ENCODE data around the gene IRGQ.
"Not testable (repeated sequence)": the region's sequence is repeated elsewhere in the genome, so short reads cannot be mapped to it uniquely, and the experiment has no call there.

IRGQ gene

DNA sequence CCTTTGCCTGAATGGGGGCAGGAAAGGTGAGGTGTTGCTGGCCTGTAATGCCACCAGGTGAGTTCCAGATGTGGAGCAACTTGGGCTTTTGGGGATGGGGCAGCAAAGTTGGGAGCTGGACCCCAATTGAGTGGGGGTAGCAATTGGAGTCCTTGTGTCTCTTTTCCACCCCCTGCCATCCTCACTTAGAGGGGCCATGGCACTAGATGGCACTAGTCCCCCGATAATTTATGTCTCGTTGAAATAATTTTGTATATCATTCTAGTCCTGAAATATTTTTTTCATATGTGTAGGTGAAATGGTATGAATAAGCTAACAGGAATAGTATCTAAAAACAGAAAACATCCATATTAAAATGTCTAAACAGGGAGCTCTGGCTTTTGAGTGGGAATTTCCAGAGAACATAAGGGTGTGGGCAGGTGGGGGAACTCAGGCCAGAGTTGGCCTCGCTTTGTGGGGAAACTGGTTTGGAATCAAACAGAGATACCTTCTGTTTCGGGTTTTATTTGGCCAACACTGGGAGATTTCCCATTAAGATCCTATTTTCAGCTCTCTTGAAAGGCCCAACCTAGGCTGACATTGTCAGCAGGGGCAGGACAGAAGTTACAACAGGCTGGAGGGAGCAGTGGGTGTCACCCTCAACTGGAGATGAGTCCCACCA is 3.8 kb upstream of the IRGQ start:
- Mint-ChIP-seq H3K4me3 (no peak overlapping the region), H3K27ac (peak overlapping the region; percentile 35 to 59), H3K9me3 (no peaks in the 10 kb centered on the region), H3K36me3 (ENCODE audit: insufficient read depth) (peaks cover 37% of the 10 kb centered on the region), H3K27me3 (no peaks in the 10 kb centered on the region), H3K4me1 (ENCODE audit: low read depth in 2 of 2) (peaks cover 31 to 36% of the 10 kb centered on the region in 2 donors)
- DNase-seq: no peak
- no peak for ATAC-seq (replicated peaks)

DNA sequence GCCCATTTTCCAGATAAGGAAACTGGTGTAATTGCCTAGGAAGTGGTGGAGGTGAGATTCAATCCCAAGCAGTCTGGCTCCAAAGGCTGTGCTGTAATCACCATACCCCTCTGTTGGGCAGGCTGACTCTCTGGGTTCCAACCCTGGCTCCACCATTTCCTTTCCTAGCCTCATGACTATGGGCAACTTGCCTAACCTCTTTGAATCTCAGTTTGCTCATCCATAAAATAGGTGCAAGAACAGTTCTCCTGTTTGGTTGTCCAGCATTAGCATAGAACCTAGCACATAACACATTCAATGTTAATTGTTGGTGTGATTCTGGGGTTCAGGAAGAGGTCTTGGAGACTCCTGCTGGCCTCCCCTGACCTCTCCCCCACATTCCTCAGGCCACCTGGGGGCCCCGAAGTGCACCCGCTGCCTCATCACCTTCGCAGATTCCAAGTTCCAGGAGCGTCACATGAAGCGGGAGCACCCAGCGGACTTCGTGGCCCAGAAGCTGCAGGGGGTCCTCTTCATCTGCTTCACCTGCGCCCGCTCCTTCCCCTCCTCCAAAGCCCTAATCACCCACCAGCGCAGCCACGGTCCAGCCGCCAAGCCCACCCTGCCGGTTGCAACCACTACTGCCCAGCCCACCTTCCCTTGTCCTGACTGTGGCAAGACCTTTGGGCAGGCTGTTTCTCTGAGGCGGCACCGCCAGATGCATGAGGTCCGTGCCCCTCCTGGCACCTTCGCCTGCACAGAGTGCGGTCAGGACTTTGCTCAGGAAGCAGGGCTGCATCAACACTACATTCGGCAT is 2.7 kb upstream of the IRGQ start:
- peaks cover 34 to 36% of the 10 kb centered on the region in 2 donors for H3K4me1 Mint-ChIP-seq (ENCODE audit: low read depth in 2 of 2)
- peaks cover 36% of the 10 kb centered on the region for H3K36me3 Mint-ChIP-seq (ENCODE audit: insufficient read depth)
- H3K27ac Mint-ChIP-seq: peak overlapping the region; percentile 59 to 100
- DNase-seq: no peak
- peak overlapping the region in 1 of 2 donors; percentile 97 for H3K4me3 Mint-ChIP-seq
- no peaks in the 10 kb centered on the region for H3K9me3 Mint-ChIP-seq
- no peak for ATAC-seq (replicated peaks)
- H3K27me3 Mint-ChIP-seq: no peaks in the 10 kb centered on the region

DNA sequence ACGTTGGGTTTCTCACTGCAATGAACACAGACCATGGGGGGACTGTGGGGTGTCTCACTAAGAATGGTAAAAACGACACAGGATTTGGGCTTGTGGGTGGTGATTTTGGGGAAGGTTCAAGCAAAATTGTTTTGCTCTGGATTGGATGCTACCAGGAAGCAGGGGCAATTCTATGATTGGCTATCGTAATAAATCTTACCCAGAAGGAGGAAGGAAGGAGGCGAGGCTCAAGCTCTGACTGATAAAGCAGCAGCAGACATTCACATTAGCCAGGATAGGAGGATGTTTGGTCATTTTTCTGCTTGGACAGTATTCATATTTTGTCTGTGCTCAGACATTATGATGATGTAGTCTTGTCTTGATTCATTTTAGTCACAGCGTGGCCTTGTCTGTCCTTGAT is 1.9 kb upstream of the IRGQ start:
- H3K27me3 Mint-ChIP-seq: no peaks in the 10 kb centered on the region
- H3K27ac Mint-ChIP-seq: peak overlapping the region; percentile 100
- H3K36me3 Mint-ChIP-seq (ENCODE audit: insufficient read depth): peaks cover 36% of the 10 kb centered on the region
- no peaks in the 10 kb centered on the region for H3K9me3 Mint-ChIP-seq
- DNase-seq (no peak), ATAC-seq (replicated peaks) (no peak)
- peaks cover 37 to 41% of the 10 kb centered on the region in 2 donors for H3K4me1 Mint-ChIP-seq (ENCODE audit: low read depth in 2 of 2)
- peak overlapping the region; percentile 96 to 97 for H3K4me3 Mint-ChIP-seq

DNA sequence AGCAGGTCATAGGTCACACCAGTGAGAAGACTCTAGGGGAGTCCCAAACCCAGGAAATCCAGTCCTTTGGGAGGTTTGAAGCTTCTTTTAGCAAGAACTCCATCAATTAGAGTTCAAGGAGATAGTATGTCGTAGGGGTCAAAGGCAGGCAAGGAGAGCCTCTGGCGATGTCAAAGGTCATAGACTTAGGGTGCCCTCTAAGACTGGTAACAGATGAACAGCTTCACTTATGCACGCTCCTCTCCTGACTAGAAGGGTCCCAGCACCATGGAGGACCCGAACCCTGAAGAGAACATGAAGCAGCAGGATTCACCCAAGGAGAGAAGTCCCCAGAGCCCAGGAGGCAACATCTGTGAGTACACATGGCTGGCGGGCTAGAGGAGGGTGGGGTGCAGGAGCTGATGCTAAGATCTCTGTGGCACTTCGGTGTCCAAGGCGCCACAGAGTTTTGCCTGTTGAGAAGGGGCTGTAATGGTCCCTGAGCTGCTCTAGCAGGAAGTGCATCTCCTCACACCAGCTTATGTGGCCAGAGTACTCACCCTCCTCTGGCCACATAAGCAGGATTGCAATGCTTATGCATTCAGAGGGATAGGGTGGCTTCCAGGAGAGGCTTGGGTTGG is 1.0 kb upstream of the IRGQ start:
- ATAC-seq (replicated peaks) (no peak), DNase-seq (no peak)
- Mint-ChIP-seq H3K9me3 (no peaks in the 10 kb centered on the region), H3K4me1 (ENCODE audit: low read depth in 2 of 2) (peaks cover 41% of the 10 kb centered on the region in 2 donors), H3K36me3 (ENCODE audit: insufficient read depth) (peaks cover 39% of the 10 kb centered on the region), H3K4me3 (peak overlapping the region; percentile 96 to 97), H3K27me3 (no peaks in the 10 kb centered on the region), H3K27ac (peak overlapping the region; percentile 100)

DNA sequence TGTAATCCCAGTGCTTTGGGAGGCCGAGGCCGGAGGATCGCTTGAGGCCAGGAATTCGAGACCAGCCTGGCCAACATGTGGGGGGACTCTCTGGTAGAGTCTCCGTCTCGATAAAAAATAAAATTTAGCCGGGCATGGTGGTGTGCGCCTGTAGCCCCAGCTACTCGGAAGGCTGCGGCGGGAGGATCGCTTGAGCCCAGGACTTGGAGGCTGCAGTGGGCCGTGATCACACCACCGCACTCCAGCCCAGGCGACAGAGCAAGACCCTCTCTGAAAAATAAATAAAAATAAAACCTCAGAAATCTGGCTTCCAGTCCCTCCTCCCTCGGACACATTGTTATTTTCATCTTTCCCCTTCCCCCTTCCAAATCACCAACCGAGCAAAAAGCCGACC is 332 bp downstream of the IRGQ start:
- no peaks in the 10 kb centered on the region for H3K9me3 Mint-ChIP-seq
- DNase-seq: peak in 1 of 3 experiments; percentile 16
- peaks cover 43 to 45% of the 10 kb centered on the region in 2 donors for H3K4me1 Mint-ChIP-seq (ENCODE audit: low read depth in 2 of 2)
- no peaks in the 10 kb centered on the region for H3K27me3 Mint-ChIP-seq
- peaks cover 43% of the 10 kb centered on the region for H3K36me3 Mint-ChIP-seq (ENCODE audit: insufficient read depth)
- H3K4me3 Mint-ChIP-seq: peak overlapping the region; percentile 96 to 97
- peak; percentile 10 for ATAC-seq (replicated peaks)
- peak overlapping the region; percentile 100 for H3K27ac Mint-ChIP-seq

DNA sequence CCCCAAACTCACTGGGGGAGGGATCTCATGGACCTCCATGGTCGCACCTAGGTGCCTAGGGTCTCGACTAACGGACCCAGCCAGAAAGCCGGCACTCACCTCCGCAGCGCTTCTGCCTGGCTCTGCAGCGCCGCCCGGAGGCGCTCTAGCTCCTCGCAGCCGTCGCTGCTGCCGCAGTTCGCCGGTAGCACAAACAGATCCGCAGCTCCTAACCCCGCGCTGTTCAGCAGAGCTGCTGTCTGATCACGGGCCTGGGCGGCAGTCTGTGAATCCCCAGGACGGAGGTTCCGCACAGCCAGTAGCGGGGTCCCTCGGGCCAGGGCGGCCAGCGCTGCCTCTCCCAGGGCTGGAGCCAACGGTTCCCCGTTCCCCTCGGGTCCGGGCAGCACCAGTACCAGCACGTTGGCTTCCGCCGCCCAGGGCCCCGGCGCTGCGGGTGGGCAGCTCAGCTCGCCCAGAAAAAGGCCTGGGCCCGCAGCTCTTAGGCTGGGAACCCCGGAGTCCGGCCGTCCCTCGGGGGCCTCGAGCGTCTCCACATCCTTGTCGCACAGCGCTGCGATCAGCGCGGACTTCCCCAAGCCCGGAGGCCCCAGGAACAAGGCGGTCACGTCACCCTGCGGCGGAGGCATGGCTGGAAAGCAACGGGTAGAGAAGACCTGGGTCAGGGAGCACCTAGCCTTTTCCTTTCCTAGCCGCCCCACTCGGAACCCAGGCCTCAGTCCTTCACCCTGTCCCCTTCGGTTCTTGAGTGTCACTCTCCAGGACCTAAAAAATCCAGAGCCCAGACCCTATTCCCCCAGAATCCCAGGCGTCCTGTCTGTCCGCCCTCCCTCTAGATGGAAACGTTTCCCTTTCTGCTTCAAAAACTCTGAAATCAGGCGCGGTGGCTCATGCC is 977 bp downstream of the IRGQ start:
- peak overlapping the region; percentile 100 for H3K27ac Mint-ChIP-seq
- ATAC-seq (replicated peaks) (peak; percentile 61), DNase-seq (peak; percentile 61 to 71 (median 71))
- H3K4me1 Mint-ChIP-seq (ENCODE audit: low read depth in 2 of 2): peaks cover 44 to 48% of the 10 kb centered on the region in 2 donors
- no peaks in the 10 kb centered on the region for H3K9me3 Mint-ChIP-seq
- peaks cover 43% of the 10 kb centered on the region for H3K36me3 Mint-ChIP-seq (ENCODE audit: insufficient read depth)
- H3K27me3 Mint-ChIP-seq: no peaks in the 10 kb centered on the region
- peak overlapping the region; percentile 96 to 97 for H3K4me3 Mint-ChIP-seq

DNA sequence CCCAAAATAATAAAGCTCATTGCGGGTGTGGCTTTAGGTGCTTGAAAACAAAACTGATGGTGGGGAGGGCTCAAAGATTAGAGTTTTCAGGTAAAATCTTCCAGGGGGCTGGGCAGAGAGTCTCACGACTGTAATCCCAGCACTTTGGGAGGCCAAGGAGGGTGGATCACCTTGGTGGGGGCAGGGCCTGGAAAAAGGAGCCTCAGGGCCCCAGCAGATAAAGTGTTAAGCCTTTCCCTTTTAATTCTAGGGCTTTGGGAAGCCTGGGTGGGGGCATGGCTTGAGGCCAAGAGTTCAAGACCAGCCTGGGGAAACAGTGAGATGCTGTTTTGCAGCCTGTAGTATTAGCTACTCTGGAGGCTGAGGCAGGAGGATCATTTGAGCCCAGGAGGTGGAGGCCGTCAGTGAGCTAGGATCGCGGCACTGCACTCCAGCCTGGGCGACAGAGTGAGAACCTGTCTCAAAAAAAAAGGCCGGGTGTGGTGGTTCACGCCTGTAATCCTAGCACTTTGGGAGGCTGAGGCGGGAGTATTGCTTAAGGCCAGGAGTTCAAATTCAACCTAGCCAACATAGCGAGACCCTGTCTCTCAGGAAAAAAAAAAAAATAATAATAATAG is 1.7 kb downstream of the IRGQ start:
- Mint-ChIP-seq H3K4me3 (peak overlapping the region; percentile 96 to 97), H3K36me3 (ENCODE audit: insufficient read depth) (peaks cover 41% of the 10 kb centered on the region), H3K27me3 (no peaks in the 10 kb centered on the region), H3K4me1 (ENCODE audit: low read depth in 2 of 2) (peaks cover 49 to 53% of the 10 kb centered on the region in 2 donors), H3K27ac (peak overlapping the region; percentile 23 to 100), H3K9me3 (no peaks in the 10 kb centered on the region)
- ATAC-seq (replicated peaks) (no peak), DNase-seq (no peak)

DNA sequence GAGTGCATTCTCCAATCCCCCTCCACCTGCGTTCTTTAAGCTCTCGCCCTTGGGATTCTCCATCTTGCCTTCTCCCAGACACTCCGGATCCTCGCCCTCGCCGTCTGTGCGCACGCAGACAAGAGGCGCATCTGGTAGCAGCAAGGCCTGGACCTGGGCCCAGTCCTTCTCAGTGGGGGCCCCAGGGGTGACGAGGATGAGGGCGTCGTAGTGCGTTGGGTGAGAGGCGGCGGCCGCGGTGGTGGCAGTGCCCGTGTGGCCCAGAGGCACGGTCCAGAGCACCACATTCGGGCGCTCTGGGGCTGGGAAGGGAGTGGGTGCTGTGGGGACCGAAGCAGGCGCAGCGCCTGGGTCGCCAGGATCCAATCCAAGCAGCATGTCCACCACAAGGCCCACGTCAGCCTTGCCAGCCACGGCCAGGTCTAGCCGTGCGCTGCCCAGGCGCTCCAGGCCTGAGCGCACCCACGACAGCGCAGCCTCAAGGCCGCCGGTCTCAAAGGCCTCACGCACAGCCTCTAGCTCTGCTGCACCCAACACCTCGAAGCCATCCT is 3.1 kb downstream of the IRGQ start:
- ATAC-seq (replicated peaks): no peak
- Mint-ChIP-seq H3K36me3 (ENCODE audit: insufficient read depth) (peaks cover 40% of the 10 kb centered on the region), H3K4me3 (peak overlapping the region in 1 of 2 donors; percentile 42), H3K27ac (peak overlapping the region; percentile 23 to 80), H3K9me3 (no peaks in the 10 kb centered on the region), H3K4me1 (ENCODE audit: low read depth in 2 of 2) (peaks cover 43 to 45% of the 10 kb centered on the region in 2 donors), H3K27me3 (no peaks in the 10 kb centered on the region)
- no peak for DNase-seq

DNA sequence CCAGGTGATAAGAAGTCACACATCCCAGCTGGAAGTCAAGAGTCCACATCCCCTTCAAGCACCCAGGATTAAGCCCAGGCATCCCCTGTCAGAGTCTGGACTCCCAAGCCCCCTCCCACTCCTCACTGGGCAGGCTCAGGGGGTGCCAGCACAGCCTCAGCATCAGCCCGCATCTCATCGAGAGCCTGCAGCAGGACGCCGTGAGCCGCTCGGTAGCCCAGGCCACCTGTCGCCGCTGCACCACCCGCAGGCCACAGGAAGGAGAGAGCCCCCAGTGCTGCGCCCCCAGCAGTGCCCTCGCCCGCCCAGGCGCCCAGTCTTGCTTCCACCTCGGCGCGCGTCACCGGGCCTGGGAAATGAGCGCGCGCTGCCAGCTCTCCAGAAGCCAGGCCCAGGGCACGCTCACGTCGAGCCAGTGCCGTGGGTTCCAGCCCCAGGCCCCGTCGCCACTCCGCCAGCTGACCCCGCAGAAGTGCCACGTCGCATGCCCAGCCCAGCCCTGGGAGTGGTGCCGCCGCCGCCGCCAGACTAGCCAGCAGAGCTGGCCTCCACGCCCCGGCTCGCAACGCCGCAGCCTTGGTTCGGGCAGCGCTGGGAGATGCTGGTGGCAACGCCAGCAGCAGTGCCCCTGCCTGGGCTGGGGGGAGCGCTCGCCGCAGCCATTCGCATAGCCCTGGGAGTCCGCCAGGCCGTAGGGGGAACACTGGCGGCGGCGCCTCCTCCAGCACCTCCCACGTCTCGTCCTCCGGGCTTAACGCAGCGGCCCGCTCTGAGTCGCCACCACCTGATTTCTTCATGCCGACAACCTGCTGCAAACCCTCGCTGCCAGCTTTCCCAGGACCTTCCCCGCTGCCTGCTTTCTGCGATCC is 3.8 kb downstream of the IRGQ start:
- DNase-seq (no peak), ATAC-seq (replicated peaks) (no peak)
- Mint-ChIP-seq H3K4me3 (peak overlapping the region in 1 of 2 donors; percentile 42), H3K36me3 (ENCODE audit: insufficient read depth) (peaks cover 38% of the 10 kb centered on the region), H3K27ac (peak overlapping the region in 1 of 2 donors; percentile 77), H3K27me3 (no peaks in the 10 kb centered on the region), H3K4me1 (ENCODE audit: low read depth in 2 of 2) (peaks cover 36 to 40% of the 10 kb centered on the region in 2 donors), H3K9me3 (no peaks in the 10 kb centered on the region)

DNA sequence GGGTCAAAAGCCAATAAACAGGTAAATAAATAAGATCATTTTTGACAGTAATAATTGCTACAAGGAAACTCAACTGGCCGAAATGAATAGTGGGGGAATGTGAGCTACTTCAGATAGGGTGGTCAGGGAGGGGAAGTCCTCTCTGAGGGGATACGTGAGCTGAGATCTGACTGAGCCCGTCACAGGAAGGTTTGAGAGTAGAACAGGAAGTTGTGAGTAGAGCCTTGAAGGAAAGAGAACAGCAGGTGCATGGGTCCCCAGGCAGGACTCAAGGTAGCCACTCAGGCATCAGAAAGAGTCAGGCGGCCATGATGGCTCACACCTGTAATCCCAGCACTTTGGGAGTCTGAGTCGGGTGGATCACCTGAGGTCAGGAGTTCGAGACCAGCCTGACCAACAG is 6.3 kb downstream of the IRGQ start:
- Mint-ChIP-seq H3K36me3 (ENCODE audit: insufficient read depth) (peaks cover 24% of the 10 kb centered on the region), H3K27ac (peak overlapping the region; percentile 75 to 77), H3K4me1 (ENCODE audit: low read depth in 2 of 2) (peaks cover 21% of the 10 kb centered on the region in 2 donors), H3K27me3 (no peaks in the 10 kb centered on the region), H3K9me3 (no peaks in the 10 kb centered on the region), H3K4me3 (no peak overlapping the region)
- DNase-seq (no peak), ATAC-seq (replicated peaks) (no peak)

DNA sequence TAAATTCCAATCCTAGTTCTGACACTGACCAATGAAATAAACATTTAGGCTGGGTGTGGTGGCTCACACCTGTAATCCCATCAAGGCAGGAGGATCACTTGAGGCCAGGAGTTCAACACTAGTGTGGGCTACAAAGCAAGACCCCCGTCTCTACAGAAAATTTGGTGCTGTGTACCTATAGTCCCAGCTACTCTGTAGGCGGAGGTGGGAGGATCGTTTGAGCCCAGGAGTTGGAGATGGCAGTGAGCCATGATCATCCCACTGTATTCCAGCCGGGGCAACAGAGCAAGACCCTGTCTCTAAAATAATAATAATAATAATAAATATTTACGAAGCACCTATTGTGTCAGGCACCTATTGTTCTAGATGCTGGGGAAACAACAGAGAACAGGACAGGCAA is 6.7 kb downstream of the IRGQ start:
- DNase-seq (no peak), ATAC-seq (replicated peaks) (no peak)
- Mint-ChIP-seq H3K27me3 (no peaks in the 10 kb centered on the region), H3K9me3 (no peaks in the 10 kb centered on the region), H3K27ac (peak overlapping the region; percentile 75 to 77), H3K4me1 (ENCODE audit: low read depth in 2 of 2) (peaks cover 21 to 22% of the 10 kb centered on the region in 2 donors), H3K4me3 (no peak overlapping the region), H3K36me3 (ENCODE audit: insufficient read depth) (peaks cover 24% of the 10 kb centered on the region)

DNA sequence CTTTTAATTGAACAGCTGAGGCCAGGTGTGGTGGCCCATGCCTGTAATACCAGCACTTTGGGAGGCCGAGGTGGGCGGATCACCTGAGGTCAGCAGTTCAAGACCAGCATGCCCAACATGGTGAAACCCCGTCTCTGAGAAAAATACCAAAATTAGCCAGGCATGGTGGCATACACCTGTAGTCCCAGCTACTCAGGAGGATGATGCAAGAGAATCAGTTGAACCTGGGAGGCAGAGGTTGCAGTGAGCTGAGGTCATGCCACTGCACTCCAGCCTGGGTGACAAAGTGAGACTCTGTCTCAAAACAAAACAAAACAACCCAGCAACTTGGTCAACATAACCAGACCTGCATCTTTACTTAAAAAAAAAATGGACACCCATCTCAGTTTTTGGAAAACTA is 8.9 kb downstream of the IRGQ start:
- Mint-ChIP-seq H3K36me3 (ENCODE audit: insufficient read depth) (peaks cover 18% of the 10 kb centered on the region), H3K4me1 (ENCODE audit: low read depth in 2 of 2) (peaks cover 12 to 14% of the 10 kb centered on the region in 2 donors)
- H3K9me3 Mint-ChIP-seq; H3K27me3 Mint-ChIP-seq; H3K27ac Mint-ChIP-seq; H3K4me3 Mint-ChIP-seq; ATAC-seq (replicated peaks); DNase-seq: not testable (repeated sequence)
